ENCODE data around the gene GREB1. TPM values are rescaled to one million over a fixed set of nuclear protein-coding genes. Genes with fewer than 3 reads are reported as not detected.

GREB1 gene
- total RNA-seq, 1 donor from 2014 or later: 6.9 TPM

- DNase-seq: no peak
These were observed 68.8 kb downstream of the GREB1 start for GRCh38 chr2:11602563-11603204.

- DNase-seq: no peak
These were observed 76.9 kb downstream of the GREB1 start for GRCh38 chr2:11610624-11611242.

DNA sequence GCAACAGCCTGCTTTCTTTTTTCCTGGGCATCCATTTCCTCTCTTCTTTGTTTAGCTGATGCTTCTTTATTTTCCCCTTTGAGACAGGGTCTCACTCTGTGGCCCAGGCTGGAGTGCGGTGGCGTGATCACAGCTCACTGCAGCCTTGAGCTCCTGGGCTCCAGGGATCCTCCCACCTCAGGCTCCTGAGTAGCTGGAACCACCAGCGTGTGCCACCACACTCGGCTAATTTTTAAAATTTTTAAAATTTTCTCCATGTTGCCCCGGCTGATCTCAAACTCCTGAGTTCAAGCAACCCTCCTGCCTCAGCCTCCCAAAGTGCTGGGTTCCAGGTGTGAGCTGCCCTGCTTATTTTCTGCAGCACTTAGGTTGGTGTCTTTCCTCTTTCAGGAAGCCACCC lies 77.4 kb downstream of the GREB1 start:
- DNase-seq: no peak

DNA sequence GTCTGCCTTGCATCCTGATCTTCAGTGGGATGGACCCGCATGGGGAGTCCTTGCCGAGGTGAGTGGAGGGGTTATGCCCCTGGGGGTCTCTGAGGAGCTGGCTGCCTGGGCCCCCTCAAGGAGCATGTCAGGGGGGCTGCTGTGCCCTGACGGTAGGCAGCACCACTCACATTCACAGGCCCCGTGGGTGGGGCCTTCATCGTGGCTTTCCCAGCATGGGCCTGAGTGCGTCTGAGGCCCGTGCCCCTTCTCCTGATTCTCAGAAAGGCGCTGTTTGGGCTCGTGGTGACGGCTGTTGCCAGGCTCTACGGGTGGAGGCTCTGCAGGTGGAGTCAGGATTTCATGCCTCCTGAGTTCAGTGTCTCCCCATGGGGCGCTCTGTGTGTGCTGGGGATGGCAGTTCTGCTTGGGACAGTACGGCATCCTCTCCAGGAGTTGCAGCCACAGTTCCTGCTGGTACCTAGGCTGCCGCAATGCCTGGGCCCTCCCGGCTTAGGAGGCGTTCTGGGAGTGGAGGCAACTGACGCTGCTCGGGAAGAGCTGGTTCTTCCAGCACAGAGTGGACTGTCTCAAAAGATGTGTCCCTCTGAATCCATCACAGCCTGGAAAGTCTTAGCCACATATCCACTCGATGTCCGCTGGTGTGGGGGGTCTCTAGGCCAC lies 78.8 kb downstream of the GREB1 start:
- DNase-seq: no peak

- no peak for DNase-seq
These were observed 79.5 kb downstream of the GREB1 start for GRCh38 chr2:11613297-11613696.

DNA sequence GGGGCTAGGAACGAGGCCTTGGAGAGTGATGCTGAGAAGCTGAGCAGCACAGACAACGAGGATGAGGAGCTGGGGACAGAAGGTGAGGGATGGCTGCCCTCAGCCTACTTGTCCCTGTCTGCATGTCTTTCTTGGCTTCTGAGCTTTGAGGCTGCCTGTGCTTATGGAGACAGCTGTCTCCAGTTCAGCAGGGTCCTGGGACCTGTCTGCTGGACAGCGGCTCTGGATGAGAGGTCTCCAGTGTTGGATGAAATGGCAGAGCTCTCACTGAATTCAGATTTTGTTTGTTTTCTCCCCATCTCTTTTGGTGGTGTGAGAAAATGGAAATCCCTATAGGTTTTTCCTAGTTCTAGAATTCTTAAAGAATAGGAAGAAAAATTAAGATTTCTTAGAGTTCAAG lies 81.4 kb downstream of the GREB1 start:
- DNase-seq: no peak

DNA sequence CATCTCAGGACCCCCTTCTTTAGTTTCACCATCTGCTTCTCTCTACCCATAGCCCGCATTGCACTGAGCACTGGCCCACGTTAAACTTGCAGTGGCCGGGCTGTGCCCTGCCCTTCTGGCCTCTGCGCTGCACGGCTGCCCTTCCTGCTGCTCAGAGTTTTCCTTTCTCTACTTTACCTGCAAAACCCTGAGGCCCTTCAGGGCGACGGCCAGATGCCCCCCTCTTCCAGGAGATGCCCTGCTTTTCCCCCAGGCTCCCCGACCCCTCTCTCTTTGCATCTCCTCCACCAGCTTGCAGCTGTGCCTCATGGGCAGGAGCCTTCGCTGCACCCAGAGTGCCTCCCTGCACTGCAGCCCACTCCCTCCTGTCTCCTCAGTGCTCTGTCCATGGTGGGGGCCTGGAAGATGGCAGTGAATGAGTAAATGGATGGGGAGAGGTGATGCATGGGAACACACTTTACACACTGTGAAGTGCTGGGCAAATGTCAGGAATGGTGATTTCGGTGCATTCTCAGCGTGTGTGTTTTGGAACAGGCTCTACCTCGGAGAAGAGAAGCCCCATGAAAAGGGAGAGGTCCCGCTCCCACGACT lies 82.3 kb downstream of the GREB1 start:
- no peak for DNase-seq

- no peak for DNase-seq
These were observed 83.1 kb downstream of the GREB1 start for GRCh38 chr2:11616851-11617415.

- no peak for DNase-seq
These were observed 83.7 kb downstream of the GREB1 start for GRCh38 chr2:11617527-11617926.

DNA sequence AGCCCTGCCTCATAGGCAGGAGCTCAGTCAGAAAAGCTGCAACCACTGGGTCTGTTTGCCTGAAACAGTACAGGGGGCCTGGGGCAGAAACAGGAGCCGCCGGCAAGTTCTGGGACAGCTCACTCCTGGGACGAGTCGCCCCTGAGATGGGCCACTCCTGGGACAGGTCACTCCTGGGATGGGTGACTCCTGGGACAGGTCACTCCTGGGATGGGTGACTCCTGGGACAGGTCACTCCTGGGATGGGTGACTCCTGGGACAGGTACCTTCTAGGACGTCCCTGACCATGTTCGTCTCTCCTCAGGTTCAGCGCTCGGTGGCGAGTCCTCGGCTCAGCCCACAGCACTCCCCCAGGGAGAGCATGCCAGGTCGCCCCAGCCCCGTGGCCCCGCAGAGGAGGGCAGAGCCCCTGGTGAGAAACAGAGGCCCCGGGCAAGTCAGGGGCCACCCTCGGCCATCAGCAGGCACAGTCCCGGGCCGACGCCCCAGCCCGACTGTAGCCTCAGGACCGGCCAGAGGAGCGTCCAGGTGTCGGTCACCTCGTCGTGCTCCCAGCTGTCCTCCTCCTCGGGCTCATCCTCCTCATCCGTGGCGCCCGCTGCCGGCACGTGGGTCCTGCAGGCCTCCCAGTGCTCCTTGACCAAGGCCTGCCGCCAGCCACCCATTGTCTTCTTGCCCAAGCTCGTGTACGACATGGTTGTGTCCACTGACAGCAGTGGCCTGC lies 84.3 kb downstream of the GREB1 start:
- DNase-seq: no peak

GRCh38 chr2:11618708-11619062 lies 84.8 kb downstream of the GREB1 start:
- no peak for DNase-seq

GRCh38 chr2:11621410-11621809 lies 87.6 kb downstream of the GREB1 start:
- DNase-seq: no peak

DNA sequence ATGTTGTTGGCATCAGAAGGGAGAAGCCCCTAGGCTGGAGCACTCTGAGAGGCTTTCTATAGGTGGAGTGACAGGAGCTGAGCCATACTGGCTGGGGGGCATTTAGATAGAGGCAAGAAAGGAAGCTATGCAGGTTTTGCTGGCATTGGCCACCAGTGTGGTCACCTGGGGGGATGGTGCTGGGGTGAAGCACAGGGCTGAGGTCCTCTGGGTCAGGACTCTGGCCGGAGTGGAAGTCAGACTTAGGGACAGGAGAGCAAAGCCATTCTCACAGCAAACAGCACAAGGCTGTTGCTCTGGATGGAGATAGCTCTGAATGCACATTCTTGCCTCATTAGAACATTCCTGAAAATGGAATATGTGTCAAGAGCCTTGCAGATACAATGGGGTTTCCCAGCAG lies 88.8 kb downstream of the GREB1 start:
- DNase-seq: no peak

- DNase-seq: no peak
These were observed 91.0 kb downstream of the GREB1 start for GRCh38 chr2:11624893-11625292.

DNA sequence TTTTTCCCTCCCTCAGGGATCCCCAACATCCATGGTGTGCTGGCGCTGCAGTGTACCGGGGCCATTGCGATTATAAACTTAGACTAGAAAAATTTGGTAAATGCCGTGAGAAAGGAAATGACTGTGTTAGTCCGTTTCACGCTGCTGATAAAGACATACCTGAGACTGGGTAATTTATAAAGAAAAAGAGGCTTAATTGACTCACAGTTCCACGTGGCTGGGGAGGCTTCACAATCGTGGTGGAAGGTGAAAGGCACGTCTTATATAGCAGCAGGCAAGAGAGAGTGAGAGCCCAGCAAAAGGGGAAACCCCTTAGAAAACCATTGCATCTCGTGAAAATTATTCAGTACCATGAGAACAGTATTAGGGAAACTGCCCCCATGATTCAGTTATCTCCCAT lies 91.8 kb downstream of the GREB1 start:
- DNase-seq: no peak

GRCh38 chr2:11628675-11629074 lies 94.8 kb downstream of the GREB1 start:
- DNase-seq: no peak

DNA sequence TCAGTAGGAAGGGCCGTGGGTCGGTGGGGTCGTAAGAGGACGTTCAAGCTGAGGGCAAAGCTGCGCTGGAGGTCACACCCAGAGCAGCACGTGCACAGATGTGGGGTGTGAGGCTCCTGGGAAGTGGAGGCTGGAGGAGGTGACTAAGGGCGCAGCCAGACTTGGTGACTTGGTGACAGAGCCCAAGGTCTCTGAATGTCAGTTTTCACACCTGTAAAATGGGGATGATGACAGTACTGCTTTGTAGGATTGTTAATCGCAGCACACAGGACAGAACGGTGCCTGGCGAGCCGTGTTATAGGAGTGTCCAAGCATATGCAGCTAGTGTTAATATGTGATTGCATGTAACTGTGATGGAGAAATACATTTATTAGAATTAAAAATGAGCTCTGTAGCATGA lies 95.4 kb downstream of the GREB1 start:
- no peak for DNase-seq

- no peak for DNase-seq
These were observed 96.0 kb downstream of the GREB1 start for GRCh38 chr2:11629851-11630250.

- DNase-seq: no peak
These were observed 97.0 kb downstream of the GREB1 start for GRCh38 chr2:11630855-11631254.

GRCh38 chr2:11631462-11631861 lies 97.6 kb downstream of the GREB1 start:
- DNase-seq: no peak

- no peak for DNase-seq
These were observed 100.2 kb downstream of the GREB1 start for GRCh38 chr2:11633923-11634478.

GRCh38 chr2:11634584-11634983 lies 100.7 kb downstream of the GREB1 start:
- DNase-seq: no peak

All from tongue (tissue), 2 donors.